Lower lobe of right lung (tissue), 2 donors: ENCODE data around the gene STOX2. TPM values are rescaled to one million over a fixed set of nuclear protein-coding genes. Genes with fewer than 3 reads are reported as not detected.

Experiments used
- ATAC-seq, 2 donors: fragments of 200-7000 bp; cut with Tn5 transposase; one replicate each; pipeline ENCODE4 v1.9.1; 2020 to 2022; ENCODE audit warnings: mild to moderate bottlenecking in 2 of 2, moderate library complexity in 2 of 2
- DNase-seq: peaks from one replicate; pipeline ENCODE4 v3.0.0-alpha.2; 2020
- H3K27ac ChIP-seq: fragments of 200-600 bp; one replicate; pipeline ENCODE4 v1.8.0; 2022
- H3K27me3 ChIP-seq: fragments of 200-600 bp; one replicate; pipeline ENCODE4 v1.8.0; 2022; ENCODE audit warnings: low read depth
- H3K36me3 ChIP-seq: fragments of 200-600 bp; one replicate; pipeline ENCODE4 v1.8.0; 2022; ENCODE audit warnings: mild to moderate bottlenecking
- H3K4me1 ChIP-seq: fragments of 200-600 bp; one replicate; pipeline ENCODE4 v1.8.0; 2022
- H3K4me3 ChIP-seq: fragments of 200-600 bp; one replicate; pipeline ENCODE4 v1.8.0; 2022; ENCODE audit warnings: mild to moderate bottlenecking
- H3K9me3 ChIP-seq: fragments of 200-600 bp; one replicate; pipeline ENCODE4 v1.8.0; 2022
- intact Hi-C: fragments of 100-400 bp; cut with DNase I; formaldehyde crosslinking; loops from one replicate; pipeline ENCODE4 v1.11.0; 2022
- total RNA-seq: library from RNA; stranded (reverse); fragmentation: NEBNext Ultra II Directional; extraction: Animal tissue kit (Norgen Biotek cat#: 25700); gene quantifications from one replicate; pipeline ENCODE4 v1.2.1, GENCODE V29; 2021
- TF ChIP-seq, protein P1 (sequence below): fragments of 200-600 bp; IDR thresholded peaks from one replicate; pipeline ENCODE4 v1.8.0; 2022; ENCODE audit warnings: antibody characterized with exemption, mild to moderate bottlenecking
- donor health status: DM: no; HTN: yes; CAD: no; lungs with severe emphysema.

STOX2 gene
- total RNA-seq, 1 donor from 2014 or later = 12.8 TPM

DNA sequence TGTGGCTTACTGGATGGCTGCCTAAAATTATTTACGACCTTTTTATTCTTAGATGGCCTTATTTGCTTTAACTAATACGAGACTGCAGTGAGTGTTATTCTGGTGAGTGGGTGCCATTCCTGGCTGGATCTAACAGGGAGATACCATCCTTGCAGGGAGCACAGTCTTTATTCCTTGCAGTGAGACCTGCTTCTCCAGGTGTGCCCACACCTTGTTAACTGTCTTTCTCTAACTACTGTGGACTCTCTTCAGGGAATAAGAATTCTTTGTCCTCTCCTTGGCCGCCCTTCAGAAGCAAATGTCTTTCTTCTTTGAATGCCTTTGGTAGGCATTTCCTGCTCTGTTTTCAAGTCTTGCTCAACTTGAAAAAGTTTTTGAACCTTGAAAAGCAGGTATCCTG lies 34.1 kb upstream of the STOX2 start:
- Histone ChIP-seq H3K36me3 (no peaks in the 10 kb centered on the region), H3K4me1 (peaks cover 1% of the 10 kb centered on the region), H3K9me3 (no peaks in the 10 kb centered on the region), H3K27ac (no peak overlapping the region), H3K4me3 (no peak overlapping the region), H3K27me3 (no peaks in the 10 kb centered on the region)
- TF ChIP-seq, protein P1, sequence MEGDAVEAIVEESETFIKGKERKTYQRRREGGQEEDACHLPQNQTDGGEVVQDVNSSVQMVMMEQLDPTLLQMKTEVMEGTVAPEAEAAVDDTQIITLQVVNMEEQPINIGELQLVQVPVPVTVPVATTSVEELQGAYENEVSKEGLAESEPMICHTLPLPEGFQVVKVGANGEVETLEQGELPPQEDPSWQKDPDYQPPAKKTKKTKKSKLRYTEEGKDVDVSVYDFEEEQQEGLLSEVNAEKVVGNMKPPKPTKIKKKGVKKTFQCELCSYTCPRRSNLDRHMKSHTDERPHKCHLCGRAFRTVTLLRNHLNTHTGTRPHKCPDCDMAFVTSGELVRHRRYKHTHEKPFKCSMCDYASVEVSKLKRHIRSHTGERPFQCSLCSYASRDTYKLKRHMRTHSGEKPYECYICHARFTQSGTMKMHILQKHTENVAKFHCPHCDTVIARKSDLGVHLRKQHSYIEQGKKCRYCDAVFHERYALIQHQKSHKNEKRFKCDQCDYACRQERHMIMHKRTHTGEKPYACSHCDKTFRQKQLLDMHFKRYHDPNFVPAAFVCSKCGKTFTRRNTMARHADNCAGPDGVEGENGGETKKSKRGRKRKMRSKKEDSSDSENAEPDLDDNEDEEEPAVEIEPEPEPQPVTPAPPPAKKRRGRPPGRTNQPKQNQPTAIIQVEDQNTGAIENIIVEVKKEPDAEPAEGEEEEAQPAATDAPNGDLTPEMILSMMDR = no peak
- no peak for DNase-seq
- no peak for ATAC-seq
- intact Hi-C loops = no loop called here

- Histone ChIP-seq H3K4me3 (no peak overlapping the region), H3K9me3 (no peaks in the 10 kb centered on the region), H3K4me1 (peaks cover 7% of the 10 kb centered on the region), H3K27ac (no peak overlapping the region), H3K27me3 (no peaks in the 10 kb centered on the region), H3K36me3 (no peaks in the 10 kb centered on the region)
- intact Hi-C loops = no loop called here
- DNase-seq (no peak), ATAC-seq (no peak)
- TF ChIP-seq, protein P1 = no peak
Measured at GRCh38 chr4:183871581-183871980, 33.5 kb upstream of the STOX2 start.

DNA sequence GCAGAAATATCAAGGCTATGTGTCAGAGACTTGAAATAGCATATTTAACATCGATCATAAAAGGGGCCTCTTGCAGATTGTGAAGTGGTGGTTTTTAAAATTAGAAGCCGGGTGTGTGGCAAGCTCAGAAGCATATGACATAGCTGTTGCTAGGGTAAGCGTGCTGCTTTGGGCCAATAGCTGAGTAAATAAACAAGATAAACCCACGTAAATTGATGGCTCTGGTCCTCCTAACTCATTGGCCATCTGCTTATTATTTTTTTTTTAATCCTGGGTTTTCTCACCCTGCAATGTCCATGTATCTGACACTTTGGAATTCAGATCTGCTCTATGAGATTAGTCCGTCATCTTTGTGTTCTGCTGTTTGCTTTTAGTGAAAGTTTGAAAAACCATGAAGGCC lies 32.6 kb upstream of the STOX2 start:
- intact Hi-C loops = no loop called here
- no peak overlapping the region for H3K27ac ChIP-seq
- no peak for DNase-seq
- H3K36me3 ChIP-seq = no peaks in the 10 kb centered on the region
- no peaks in the 10 kb centered on the region for H3K9me3 ChIP-seq
- no peak overlapping the region for H3K4me3 ChIP-seq
- TF ChIP-seq, protein P1 = no peak
- no peaks in the 10 kb centered on the region for H3K27me3 ChIP-seq
- peak in 1 of 2 donors; percentile 64 for ATAC-seq
- H3K4me1 ChIP-seq = peaks cover 17% of the 10 kb centered on the region

DNA sequence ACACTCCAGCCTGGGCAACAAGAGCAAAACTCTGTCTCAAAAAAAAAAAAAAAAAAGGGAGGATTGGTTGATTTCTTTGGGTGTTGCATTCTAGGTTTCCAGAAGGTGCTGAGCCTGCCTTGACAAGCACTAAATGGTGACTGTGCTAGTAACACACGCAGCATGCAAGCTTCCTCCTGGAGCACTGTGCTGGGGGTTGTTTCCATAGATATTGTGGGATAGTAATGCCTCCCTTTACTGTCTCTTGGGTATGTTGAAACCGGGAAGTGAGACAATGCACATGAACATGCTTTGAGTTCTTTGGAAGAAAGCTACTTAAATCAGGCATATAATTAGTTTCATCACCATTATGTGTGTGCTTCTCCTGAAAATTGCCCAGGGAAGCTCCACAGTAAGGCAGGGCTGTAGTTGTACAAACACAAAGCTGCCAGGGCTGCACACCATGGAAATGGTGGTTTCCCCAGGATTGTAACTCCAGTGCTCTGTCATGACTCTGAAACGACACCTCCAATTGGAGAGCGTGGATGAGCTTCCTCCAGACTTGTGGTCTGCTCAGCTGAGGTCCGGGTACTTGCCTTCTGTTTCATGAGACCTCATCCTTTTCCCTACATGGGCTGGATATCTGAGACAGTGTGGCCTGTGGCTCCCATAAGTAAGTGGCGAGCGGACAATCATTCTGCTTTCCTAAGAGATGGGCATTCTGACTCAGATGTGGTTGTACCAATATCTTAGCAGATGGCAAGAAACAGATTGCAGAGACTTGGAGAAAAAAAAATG lies 31.5 kb upstream of the STOX2 start:
- intact Hi-C loops = no loop called here
- ATAC-seq (no peak), DNase-seq (no peak)
- TF ChIP-seq, protein P1 = no peak
- H3K4me3 ChIP-seq = no peak overlapping the region
- no peaks in the 10 kb centered on the region for H3K9me3 ChIP-seq
- no peaks in the 10 kb centered on the region for H3K27me3 ChIP-seq
- peaks cover 17% of the 10 kb centered on the region for H3K4me1 ChIP-seq
- no peak overlapping the region for H3K27ac ChIP-seq
- no peaks in the 10 kb centered on the region for H3K36me3 ChIP-seq

GRCh38 chr4:183875251-183875825 lies 29.8 kb upstream of the STOX2 start:
- H3K4me1 ChIP-seq = peaks cover 17% of the 10 kb centered on the region
- H3K36me3 ChIP-seq = no peaks in the 10 kb centered on the region
- no peak overlapping the region for H3K27ac ChIP-seq
- DNase-seq (no peak), ATAC-seq (no peak)
- H3K4me3 ChIP-seq = no peak overlapping the region
- TF ChIP-seq, protein P1 = no peak
- no peaks in the 10 kb centered on the region for H3K9me3 ChIP-seq
- no peaks in the 10 kb centered on the region for H3K27me3 ChIP-seq
- intact Hi-C loops = no loop called here
